Measurements from ENCODE around the gene ADH7.
"Not testable (repeated sequence)": the region's sequence is repeated elsewhere in the genome, so short reads cannot be mapped to it uniquely, and the experiment has no call there.

Gene ADH7

GRCh38 chr4:99377341-99377740 lies 57.8 kb downstream of the ADH7 start:
- DNase-seq, result not testable (repeated sequence)

GRCh38 chr4:99372464-99372863 lies 62.7 kb downstream of the ADH7 start:
- DNase-seq, result not testable (repeated sequence)

DNA sequence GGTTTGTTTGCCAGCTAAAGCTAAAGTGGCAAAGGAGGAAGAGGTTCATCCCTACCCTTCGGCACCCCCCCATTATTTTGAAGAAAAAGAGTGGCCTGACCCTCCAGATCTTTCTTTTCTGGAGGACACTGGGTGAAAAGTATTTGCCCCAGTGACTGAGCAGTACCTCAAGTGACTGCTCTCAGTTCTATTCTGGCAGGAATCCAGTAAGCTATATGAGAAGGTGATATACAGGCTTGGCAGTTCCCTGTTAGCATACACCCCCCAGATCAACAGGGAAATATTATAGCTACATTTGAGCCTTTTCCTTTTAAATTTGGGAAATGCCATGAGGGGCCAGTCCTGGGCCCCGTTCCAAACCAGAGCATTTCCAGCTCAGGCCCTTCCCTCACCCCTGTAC lies 67.3 kb downstream of the ADH7 start:
- DNase-seq, result not testable (repeated sequence)

- DNase-seq, result no peak
Observed at GRCh38 chr4:99366491-99366890, 68.7 kb downstream of the ADH7 start.

GRCh38 chr4:99362768-99363167 lies 72.4 kb downstream of the ADH7 start:
- DNase-seq, result no peak

All from T1000 (cell line).